ENCODE measurements around the gene C6orf47. TPM values are rescaled to one million over a fixed set of nuclear protein-coding genes. Genes with fewer than 3 reads are reported as not detected.
A peak's percentile ranks its signal among the peaks of the same experiment; 100 is the strongest.

Gene C6orf47
- total RNA-seq, 2 experiments from 2014 or later = 9.6 to 10.5 TPM

- H3K36me3 Mint-ChIP-seq (ENCODE audit: low read depth) = peaks cover 85% of the 10 kb centered on the region
- intact Hi-C loops (cut with DNase I, micrococcal nuclease) = loop anchor here in 1 of 2 experiments (1.0 to 10.0 kb wide), 4 partner anchors 37 to 1538 kb away; partner anchors contain the start of genes ABHD16A, FKBPL, GPSM3 and HSD17B8
- POLR2A ChIA-PET = interaction anchor here (0.7 to 7.9 kb wide), 4 partner anchors 13 to 305 kb away, joined by 3 to 250 read pairs (median 9); partner anchors contain the start of genes APOM, BAG6, DDX39B and DXO
Observed at GRCh38 chr6:31666337-31666965, 5.9 kb upstream of the C6orf47 start.

GRCh38 chr6:31665501-31666336 is 5.1 kb upstream of the C6orf47 start, which contains the start of gene CSNK2B:
CSNK2B (plus strand) TSS chr6:31666080; CDS start chr6:31666832, 752 bp downstream.
- Mint-ChIP-seq H3K27me3 (no peaks in the 10 kb centered on the region), H3K9me3 (no peaks in the 10 kb centered on the region), H3K27ac (peak within 1 kb of the TSS; percentile 97), H3K4me3 (peak within 1 kb of the TSS; percentile 95), H3K4me1 (ENCODE audit: low read depth) (peaks cover 51% of the 10 kb centered on the region), H3K36me3 (ENCODE audit: low read depth) (peaks cover 84% of the 10 kb centered on the region)
- ATAC-seq (ENCODE audit: poor library complexity) (peak; percentile 85), DNase-seq (peak; percentile 94 to 99 (median 97))
- H3K9me3 ChIP-seq (ENCODE audit: control insufficient read depth in 1 of 2, insufficient read depth in 1 of 2, low read length in 2 of 2) = no peaks in the 10 kb centered on the region
- peaks cover 63% of the 10 kb centered on the region for H3K36me3 ChIP-seq (ENCODE audit: insufficient read depth, low read length)
- POLR2A ChIA-PET = interaction anchor here (1.0 to 7.9 kb wide), 19 partner anchors 12 to 1306 kb away, joined by 3 to 250 read pairs (median 5); partner anchors contain the start of genes ABHD16A, AIF1, APOM and BAG6
- no peak for TF ChIP-seq CTCF (IDR thresholded peaks at IDR 0.05)
- H3K4me1 ChIP-seq (ENCODE audit: insufficient read depth, low read length) = peaks cover 61% of the 10 kb centered on the region
- H3K27me3 ChIP-seq (ENCODE audit: control insufficient read depth in 1 of 2, insufficient read depth in 2 of 2, low read length in 2 of 2) = no peaks in the 10 kb centered on the region
- intact Hi-C loops (cut with DNase I, micrococcal nuclease) = loop anchor here (1.0 to 10.0 kb wide), 8 partner anchors 13 to 1539 kb away; partner anchors contain the start of genes ABHD16A (in 2 of the 2), BAG6 (in 2 of the 2), PRRC2A (in 2 of the 2) and FKBPL (in 1 of the 2)
- H3K4me3 ChIP-seq (ENCODE audit: low read length) = peak within 1 kb of the TSS; percentile 79
- CTCF ChIA-PET = interaction anchor here (1.3 to 1.6 kb wide), 2 partner anchors 13 to 67 kb away, joined by 3 to 4 read pairs; partner anchors contain the start of gene BAG6
- peak within 1 kb of the TSS; percentile 93 to 96 for H3K27ac ChIP-seq (ENCODE audit: low read depth in 1 of 2, low read length in 2 of 2)

More at GRCh38 chr6:31666337-31666965, 5.9 kb upstream of the C6orf47 start:
- Mint-ChIP-seq H3K4me3 (peak overlapping the region; percentile 95), H3K27ac (peak overlapping the region; percentile 97), H3K9me3 (no peaks in the 10 kb centered on the region), H3K4me1 (ENCODE audit: low read depth) (peaks cover 44% of the 10 kb centered on the region), H3K27me3 (no peaks in the 10 kb centered on the region)
- H3K36me3 ChIP-seq (ENCODE audit: insufficient read depth, low read length) = peaks cover 70% of the 10 kb centered on the region
- peak overlapping the region; percentile 75 to 96 for H3K27ac ChIP-seq (ENCODE audit: low read depth in 1 of 2, low read length in 2 of 2)
- DNase-seq (peak in 1 of 14 experiments; percentile 7), ATAC-seq (ENCODE audit: poor library complexity) (no peak)
- TF ChIP-seq CTCF (IDR thresholded peaks at IDR 0.05) = no peak
- peak overlapping the region; percentile 79 for H3K4me3 ChIP-seq (ENCODE audit: low read length)
- peaks cover 55% of the 10 kb centered on the region for H3K4me1 ChIP-seq (ENCODE audit: insufficient read depth, low read length)
- H3K9me3 ChIP-seq (ENCODE audit: control insufficient read depth in 1 of 2, insufficient read depth in 1 of 2, low read length in 2 of 2) = no peaks in the 10 kb centered on the region
- CTCF ChIA-PET = interaction anchor here (1.3 to 1.6 kb wide), 2 partner anchors 13 to 68 kb away, joined by 3 to 4 read pairs; partner anchors contain the start of gene BAG6
- no peaks in the 10 kb centered on the region for H3K27me3 ChIP-seq (ENCODE audit: control insufficient read depth in 1 of 2, insufficient read depth in 2 of 2, low read length in 2 of 2)

Data from CD4-positive, alpha-beta T cell (primary cell).